ENCODE data around the gene SND1.

The SND1 gene

DNA sequence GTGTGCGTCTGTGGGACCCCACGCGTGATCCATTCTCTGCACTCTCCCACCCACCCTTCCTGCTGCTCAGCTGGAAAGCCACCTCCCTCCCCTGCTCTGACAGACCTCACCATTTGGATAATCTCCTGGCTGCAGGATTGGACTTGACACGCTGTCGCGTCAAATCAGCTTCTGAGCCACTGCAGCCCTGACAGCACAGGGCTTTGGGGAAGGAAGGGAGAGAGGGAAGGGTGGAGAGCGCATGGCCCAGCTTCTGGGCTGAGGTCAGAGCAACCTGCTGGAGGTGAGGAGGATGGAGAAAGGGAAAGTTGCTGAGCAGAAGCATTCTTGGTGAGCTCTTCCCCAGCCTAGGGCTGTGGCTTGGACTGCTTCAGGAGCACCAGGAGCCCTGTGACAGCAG is 428.2 kb downstream of the SND1 start:
- no peak for DNase-seq (ENCODE audit: low read depth in 2 of 3, low spot score in 2 of 3)

DNA sequence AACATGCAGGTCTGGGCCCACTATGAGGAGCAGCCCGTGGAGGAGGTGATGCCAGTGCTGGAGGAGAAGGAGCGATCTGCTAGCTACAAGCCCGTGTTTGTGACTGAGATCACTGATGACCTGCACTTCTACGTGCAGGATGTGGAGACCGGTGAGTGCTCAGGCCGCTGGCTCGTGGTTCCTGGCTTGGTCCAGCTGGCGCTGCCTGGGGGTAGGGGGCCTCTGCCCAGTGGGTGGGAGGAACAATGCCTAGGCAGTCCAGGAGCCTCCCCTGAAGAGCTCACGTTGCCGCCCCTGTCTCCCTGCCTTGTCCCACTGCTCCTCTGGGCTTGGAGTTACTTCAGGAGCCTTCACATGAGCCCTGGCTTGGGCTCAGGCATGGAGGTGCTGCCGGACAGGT is 429.4 kb downstream of the SND1 start:
- no peak for DNase-seq (ENCODE audit: low read depth in 2 of 3, low spot score in 2 of 3)

DNA sequence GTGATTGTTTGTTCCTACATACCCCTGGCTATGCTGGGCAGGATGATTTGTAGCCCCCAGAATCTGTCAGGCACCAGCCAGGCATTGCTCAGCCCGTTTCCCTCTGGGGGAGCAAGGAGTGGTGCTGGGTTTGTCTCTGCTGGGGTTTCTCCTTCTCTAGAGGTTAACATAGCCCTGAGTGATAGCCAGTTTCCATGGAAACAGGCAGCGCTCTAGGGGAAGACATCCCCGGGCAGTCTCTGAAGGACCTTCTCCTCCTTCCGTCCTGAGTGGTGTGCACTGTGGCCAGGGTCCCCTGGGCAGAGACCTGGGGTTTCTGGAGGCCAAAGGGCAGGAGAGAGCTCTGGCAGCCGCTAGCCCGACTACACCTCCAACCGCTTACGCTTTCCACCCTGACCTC is 429.8 kb downstream of the SND1 start:
- DNase-seq (ENCODE audit: low read depth in 2 of 3, low spot score in 2 of 3) = no peak

DNA sequence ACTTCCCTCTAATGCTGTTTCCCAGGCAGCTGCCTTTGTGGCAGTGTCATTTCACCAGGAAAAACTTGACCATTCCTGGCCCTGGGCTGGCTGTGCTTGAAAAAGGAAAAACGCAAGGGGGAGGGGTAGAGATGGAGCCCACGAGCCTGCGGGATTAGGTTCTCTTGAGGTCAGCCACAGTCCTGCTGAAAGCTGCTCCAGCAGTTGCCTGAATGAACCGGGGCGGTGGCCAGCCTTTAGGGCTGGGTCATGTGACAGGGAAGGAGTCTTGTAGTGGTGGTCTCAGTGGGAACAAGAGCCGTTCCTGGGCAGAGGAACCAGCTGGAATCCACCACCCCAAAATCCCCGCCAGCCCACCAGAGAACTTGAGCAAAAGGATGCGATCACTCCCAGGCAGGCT is 430.4 kb downstream of the SND1 start:
- no peak for DNase-seq (ENCODE audit: low read depth in 2 of 3, low spot score in 2 of 3)

DNA sequence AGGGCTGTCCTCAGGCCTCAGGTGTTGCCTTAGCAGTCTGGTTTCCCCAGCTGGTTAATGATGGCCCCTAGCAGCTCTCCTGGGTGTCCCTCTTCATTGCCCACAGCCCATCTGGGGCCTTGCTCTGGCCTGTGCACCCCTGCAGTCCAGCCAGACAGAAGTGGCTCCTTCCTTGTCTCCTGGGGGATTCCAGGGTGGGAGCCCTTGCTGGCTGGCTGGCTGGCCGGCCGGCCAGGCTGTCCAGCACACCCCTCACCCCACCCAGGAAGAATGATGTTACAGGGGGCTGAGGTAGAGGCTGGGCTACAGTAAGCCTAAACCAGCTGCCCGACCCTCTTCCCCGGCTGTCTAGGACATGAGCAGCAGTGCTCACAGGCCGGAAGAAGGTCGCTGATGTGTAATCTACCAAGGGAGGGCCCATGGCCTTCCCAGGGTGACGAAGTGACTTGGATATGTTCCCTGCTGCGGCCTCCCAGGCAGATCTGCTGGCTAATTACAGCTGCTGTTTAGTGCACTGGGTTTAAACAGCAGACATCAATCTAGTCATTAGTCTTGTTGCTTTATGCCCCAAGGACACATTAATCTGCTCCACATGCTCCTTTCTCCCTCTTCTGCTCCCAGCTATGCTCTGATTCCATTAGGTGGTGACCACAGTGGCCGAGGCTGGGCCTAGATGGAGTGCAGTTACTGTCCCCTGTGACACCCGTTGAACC is 433.1 kb downstream of the SND1 start:
- DNase-seq (ENCODE audit: low read depth in 2 of 3, low spot score in 2 of 3) = no peak

DNA sequence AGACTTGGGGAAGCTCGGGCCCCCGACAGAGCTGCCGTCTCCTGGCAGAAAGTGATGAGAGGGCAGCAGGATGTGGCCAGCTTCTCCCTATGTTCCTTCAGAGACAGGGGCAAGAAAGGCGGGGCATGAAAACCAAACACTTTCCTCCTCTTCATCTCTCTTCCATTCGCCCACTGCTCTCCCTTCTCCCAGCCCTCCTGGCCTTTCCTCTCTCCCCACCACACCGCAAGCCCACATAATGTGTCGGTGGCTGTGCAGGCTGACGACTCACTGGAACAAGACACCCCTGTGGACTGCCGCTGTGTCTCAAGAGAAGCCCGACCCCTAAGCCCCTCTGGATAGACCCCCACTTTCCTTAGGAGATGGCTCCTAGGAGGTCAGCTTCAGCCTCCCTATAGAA is 438.5 kb downstream of the SND1 start:
- no peak for DNase-seq (ENCODE audit: low read depth in 2 of 3, low spot score in 2 of 3)

DNA sequence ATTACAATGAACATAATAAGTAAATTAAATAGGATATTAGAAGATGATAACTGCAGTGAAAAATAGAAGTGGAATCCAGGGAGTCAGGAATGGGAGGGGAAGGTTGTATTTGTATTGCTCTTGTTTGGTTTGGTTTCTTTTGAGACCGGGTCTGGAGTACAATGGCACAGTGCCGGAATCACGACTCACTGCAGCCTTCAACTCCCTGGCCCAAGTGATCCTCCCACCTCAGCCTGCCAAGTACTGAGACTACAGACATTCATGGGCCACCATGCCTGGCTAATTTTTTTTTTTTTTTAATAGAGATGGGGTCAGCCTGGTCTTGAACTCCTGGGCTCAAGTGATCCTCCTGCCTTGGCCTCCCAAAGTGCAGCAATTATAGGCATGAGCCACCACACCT is 439.1 kb downstream of the SND1 start:
- no peak for DNase-seq (ENCODE audit: low read depth in 2 of 3, low spot score in 2 of 3)

DNA sequence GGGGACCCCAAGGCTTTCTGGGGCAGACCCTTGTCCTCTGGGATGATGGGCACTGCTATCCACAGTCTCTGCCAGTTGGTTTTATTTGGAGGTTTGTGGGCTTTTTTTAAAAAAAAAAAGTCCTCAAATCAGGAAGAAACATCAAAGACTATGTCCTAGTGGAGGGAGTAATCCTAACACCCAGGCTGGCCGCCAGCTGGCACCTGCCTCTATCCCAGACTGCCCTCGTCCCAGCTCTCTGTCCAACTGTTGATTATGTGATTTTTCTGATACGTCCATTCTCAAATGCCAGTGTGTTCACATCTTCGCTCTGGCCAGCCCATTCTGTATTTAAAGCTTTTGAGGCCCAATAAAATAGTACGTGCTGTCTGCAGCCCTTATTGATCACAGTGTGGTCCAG is 440.2 kb downstream of the SND1 start:
- no peak for DNase-seq (ENCODE audit: low read depth in 2 of 3, low spot score in 2 of 3)

DNA sequence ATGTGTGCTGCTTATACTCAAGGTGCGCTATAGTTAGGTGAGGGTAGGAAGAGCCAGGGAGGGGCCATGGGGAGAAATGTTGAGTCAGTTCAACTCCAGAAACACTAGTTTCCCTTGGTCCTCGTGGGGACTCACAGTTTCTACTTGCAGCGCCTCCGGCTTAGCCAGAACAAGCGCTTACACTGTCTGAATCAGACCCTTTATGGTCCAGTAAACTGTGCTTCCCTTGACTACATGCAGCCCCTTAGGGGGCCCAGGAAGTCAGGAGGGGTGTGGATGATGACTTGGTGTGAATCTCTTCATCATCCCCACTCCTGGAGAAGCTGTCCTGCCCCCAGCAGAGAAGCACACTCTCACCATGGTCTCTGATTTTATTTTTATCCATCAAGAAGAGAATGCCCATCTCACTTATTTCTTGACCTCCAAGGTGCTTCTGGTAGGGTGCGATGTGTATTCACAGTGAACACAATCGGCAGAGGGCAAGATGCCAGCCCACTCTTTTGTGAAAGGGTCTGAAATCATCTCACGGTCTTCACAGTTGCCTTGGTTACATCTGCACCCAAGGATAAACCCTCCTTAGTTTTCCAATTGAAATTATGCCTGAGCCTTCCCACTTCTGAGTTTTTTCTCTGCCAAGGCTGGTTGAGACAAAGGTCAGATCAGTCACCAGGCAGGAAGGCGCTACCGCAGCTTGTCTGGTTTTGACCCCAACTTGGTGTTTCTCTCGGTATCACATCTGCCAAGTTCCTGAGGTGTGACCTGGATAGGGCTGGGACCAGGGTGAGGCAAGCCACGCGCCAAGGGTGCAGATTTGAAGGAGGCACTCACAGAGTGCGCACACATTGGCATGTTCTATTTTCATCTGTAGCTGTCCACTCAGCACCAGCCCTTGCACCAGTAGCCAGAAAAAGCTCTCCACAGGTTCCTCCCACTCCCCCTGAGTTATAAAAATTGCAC is 441.9 kb downstream of the SND1 start:
- no peak for DNase-seq (ENCODE audit: low read depth in 2 of 3, low spot score in 2 of 3)

DNA sequence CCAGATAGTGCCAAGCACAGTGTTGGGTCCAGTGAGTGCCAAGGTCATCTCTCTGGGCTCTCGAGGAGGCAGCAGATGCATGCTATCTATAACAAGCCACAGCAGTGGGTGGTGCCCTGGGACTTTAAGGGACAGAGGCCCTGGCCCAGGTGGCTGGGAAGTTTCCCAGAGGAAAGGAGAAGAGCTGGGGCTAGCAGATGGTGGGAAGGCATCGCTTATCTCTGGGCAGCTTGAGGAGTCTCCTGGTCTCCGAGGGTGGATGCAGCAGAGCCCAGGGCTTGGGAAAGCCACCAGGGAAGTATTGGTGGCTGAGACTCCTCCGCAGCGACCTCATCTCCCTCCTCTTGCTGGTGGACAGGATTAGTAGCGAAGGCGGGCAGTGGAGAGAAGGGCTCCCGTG is 442.7 kb downstream of the SND1 start:
- DNase-seq (ENCODE audit: low read depth in 2 of 3, low spot score in 2 of 3) = no peak

DNA sequence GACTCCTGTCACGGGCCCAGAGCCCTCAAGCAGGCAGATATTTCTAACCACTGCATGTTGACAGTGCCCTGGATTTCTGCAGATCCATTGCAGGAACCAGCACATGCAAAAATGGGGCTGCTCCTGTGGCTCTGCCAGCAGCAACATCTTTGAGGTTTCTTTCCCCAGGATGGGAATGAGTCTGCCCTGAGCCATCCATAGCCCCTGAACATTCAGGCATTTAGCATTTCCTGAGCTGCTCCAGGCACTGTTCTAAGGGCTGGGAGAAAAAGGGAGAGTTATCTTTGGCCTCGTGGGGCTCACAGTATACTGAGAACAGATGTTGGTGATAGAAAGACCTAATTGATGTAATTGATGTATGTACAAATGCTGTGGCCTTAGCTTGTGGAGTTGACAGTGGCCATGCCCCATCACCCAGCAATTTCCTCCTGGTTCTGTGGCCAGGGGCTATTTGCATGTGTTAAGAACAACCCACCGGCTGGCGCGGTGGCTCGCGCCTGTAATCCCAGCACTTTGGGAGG is 445.3 kb downstream of the SND1 start:
- no peak for DNase-seq (ENCODE audit: low read depth in 2 of 3, low spot score in 2 of 3)

DNA sequence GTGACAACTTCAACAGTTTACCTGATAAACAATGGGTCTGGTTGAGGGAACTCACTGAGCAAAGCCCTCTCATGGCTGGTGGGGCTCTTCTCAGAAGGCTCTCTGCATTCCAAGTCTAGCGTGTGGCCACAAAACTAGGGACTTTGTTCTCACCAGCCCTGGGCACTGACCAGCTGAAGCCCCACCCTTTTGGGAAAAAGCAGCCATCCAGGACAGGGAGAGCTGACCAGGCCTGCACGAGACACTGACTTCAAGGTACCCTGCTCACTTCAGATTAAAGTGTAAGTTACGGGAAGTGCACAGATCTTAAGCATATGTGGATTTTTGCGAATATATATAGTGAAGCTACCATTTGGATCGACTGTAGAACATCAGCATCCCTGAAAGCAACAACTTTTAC is 446.6 kb downstream of the SND1 start:
- DNase-seq (ENCODE audit: low read depth in 2 of 3, low spot score in 2 of 3) = no peak

DNA sequence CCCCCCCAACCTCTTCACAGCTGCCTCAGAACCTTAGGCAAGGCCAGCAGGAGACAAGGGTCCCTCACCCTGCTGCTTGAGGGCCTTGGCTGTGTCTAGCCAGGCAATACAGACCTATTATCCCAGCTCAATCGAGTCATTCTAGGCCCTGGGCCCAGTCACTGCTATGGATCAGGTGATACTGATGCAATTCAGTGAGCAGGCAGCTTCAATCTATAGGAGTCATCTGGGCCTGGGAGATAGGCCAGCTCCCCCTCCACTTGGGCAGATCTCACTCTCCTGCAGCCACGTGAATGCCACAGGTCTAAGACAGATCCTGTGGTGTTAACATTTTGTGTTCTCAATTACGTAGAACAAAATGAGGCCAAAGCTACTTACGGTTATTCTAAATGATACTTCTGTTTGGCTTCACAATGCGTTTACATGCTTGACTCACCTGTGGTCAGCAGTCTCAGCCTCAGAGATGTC is 447.2 kb downstream of the SND1 start:
- DNase-seq (ENCODE audit: low read depth in 2 of 3, low spot score in 2 of 3) = no peak

DNA sequence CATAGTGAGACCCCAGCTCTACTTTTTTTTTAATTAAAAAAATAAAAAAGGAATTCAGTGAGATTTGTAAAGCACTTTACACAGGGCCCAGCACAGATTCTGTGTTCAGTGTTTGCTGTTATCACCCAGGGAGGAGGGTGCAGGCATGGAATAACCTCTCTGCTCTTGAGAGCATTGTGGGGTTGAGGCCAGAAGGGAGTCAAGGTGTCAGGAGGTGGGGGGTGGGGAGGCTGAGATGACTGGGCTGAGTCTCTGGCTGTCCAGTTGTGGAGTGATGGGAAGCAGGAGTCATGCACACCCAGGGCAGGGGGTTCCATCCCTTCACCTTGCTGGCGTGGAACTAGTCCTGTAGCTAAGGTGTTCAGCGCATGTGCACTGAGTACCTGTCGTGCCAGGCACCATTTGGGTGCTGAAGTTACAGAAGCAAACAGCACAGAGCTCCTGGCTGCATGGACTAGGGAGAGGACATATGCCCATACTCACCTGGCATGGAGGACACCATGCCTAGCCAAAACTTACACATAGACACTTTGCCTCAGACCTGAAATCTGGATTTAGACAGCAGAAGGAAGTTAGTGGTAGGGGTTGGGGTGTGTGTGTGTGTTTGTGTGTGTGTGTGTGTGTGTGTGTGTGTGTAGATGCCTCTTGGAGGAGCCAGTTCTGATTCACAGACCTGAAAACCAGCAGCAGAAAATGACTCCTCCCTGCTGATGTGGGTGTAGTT is 448.4 kb downstream of the SND1 start:
- no peak for DNase-seq (ENCODE audit: low read depth in 2 of 3, low spot score in 2 of 3)

DNA sequence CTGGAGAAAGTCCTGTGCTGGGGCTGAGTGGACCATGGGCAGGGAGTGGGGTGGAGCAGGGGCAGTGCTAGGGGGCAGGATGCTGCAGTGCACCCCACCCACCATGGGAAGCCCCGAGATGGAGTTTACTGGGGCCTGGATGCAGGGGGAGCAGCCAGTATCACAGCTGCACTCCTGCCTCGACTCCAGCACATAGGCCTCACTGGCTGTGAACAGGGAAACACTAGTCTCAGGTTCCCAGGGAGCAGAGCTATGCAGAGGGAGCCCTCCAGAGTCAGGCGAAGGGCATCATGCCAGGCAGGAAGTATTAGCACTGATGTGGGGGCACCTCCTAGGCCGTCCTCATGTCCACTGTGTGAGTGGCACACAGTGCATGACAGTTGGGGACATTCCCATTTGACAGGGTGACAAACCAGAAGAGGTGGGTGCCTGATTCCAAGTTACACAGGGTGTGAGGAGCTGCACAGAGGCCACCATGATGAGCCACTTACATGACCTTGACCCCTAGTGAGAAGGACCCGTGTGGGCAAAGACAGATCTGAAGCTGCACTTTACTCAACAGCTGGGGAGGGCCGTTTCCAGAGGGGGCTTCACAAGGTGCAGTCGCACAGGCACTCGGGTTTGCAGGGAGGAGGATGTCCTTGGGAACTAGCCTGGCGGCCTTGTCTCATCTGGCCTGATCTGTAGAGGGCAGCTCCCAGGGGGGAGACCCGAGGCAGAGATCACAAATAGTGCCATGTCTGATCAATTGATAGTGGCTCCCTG is 449.1 kb downstream of the SND1 start:
- DNase-seq (ENCODE audit: low read depth in 2 of 3, low spot score in 2 of 3) = no peak

DNA sequence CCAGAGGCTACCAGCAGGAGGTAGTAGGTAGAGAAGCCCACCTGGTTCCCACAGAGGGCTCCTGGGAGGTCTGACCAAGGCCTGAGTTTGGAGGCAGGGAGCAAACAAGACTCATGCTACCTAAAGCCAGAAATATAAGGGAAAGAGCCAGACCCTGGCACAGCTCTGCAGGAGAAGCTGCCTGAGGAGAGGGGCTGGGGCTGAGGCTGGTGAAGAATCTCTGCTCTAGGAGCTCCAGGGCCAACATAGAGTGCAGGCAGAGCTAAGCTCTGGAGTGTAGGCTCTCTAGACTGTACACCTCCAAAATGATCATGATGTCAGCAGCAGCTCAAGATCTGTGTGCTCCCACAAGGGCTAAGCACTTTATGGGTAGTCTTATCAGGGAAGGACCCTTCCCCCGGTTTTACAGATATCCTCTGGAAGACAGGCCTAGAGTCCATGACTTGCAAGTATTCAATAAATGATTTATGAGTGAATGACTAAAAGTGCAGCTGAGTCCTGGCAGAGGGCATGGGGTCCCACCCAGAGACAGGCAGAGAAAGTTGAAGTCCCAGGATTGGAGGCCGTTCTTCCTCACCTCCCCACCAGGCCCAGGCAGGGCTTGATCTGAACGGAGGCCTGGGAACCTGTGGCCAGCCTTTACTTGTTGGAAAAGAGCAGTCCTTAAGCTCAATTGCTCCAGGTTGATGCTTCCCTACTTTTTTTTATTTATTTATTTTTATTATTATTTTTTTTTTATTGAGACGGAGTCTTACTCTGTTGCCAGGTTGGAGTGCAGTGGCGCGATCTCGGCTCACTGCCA is 450.7 kb downstream of the SND1 start:
- DNase-seq (ENCODE audit: low read depth in 2 of 3, low spot score in 2 of 3) = no peak

DNA sequence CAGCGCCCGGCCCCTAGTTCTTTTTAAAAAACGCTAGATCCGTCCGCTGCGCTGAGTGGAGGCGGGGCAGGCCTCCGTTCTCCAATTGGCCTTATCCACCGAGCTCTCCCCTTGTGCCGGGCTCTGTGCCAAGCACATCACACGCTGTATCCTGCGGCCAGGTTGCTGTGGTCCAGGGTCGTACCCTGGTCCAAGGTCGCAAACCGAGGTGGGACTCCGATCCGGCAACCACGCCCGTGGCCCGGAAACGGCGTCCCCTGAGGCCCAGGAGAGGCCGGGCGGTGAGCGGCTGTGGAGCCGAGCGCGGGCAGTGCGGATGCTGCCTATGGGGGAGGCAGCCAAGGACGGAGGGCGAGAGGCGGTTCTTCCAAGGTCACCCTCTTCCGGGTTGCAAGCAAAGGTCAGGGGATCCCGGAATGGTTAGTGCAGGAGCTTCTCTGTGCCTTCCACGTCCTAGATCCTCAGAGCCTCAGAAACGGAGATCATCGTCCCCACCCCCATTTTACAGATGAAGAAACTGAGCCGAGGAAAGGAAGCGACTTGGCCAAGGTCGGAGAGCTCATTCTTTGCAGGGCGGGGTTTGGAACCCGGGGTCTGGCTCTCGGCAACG is 451.6 kb downstream of the SND1 start:
- DNase-seq (ENCODE audit: low read depth in 2 of 3, low spot score in 2 of 3) = no peak

DNA sequence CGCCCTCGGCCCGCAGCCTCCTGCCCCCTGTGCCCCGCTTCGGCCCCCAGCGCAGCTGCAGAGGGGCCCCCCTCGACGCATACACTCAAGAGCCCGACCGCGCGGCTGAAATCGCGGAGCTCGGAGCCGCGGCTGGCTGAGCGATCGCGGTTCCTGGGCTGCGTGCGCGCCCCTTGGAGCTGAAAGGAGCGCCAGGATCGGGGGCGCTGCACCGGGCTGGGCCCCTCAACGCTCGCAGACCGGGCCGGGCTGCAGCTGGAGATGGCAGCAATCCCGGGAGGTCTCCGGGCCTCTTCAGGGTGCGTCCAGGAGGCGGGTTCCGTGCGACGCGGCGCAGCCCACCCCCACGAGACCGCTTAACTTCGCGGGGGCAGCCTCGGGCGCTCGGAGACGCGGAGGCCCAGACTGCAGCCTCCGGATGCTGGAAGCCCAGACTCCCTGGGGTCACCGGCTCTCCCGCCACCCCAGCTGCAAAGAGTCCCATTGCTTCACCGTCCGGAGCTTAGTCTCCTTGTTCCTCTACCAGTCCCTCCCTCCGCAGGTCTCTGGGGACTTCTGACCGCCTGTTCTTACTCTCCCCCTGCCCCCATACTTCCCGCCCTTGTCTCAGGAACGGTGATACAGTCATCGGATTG is 452.2 kb downstream of the SND1 start:
- DNase-seq (ENCODE audit: low read depth in 2 of 3, low spot score in 2 of 3) = no peak
